ENCODE data around the gene TNPO2. TPM values are rescaled to one million over a fixed set of nuclear protein-coding genes. Genes with fewer than 3 reads are reported as not detected.

TNPO2 gene
- total RNA-seq: 10 to 100 TPM; 33.8 to 53.6 TPM
- long read RNA-seq, partial matches to known transcripts: 1 of 8 reads
- long read RNA-seq, other reads (novel, unspliced or antisense): 7 of 8 reads

- intact Hi-C loops (cut with DNase I): no loop called here
- peak; percentile 68 for DNase-seq
- peak; percentile 21 to 61 for ATAC-seq
Observed at GRCh38 chr19:12723641-12724426, at the start of gene TNPO2. TSS of gene TNPO2 (minus strand) at chr19:12723932. CDS start at chr19:12720977, 2,955 bp downstream.

GRCh38 chr19:12772323-12772722 is 48.6 kb upstream of the TNPO2 start:
- intact Hi-C loops (cut with DNase I): no loop called here
- DNase-seq (no peak), ATAC-seq (peak in 1 of 2 donors; percentile 27)

GRCh38 chr19:12770922-12771321 is 47.2 kb upstream of the TNPO2 start:
- intact Hi-C loops (cut with DNase I): no loop called here
- DNase-seq (no peak), ATAC-seq (no peak)

GRCh38 chr19:12769689-12770088 is 46.0 kb upstream of the TNPO2 start:
- ATAC-seq: peak in 1 of 2 donors; percentile 21
- no peak for DNase-seq
- intact Hi-C loops (cut with DNase I): loop anchor here (5.0 kb wide), 2 partner anchors 33 to 73 kb away; partner anchors contain the start of genes PRDX2 (in 2 of the 2) and THSD8 (in 2 of the 2)

GRCh38 chr19:12767666-12768065 is 43.9 kb upstream of the TNPO2 start:
- intact Hi-C loops (cut with DNase I): loop anchor here (5.0 kb wide), 2 partner anchors 35 to 75 kb away; partner anchors contain the start of genes PRDX2 (in 2 of the 2) and THSD8 (in 2 of the 2)
- ATAC-seq (no peak), DNase-seq (no peak)

- ATAC-seq (no peak), DNase-seq (no peak)
- intact Hi-C loops (cut with DNase I): loop anchor here (5.0 kb wide), 2 partner anchors 35 to 75 kb away; partner anchors contain the start of genes PRDX2 (in 2 of the 2) and THSD8 (in 2 of the 2)
Observed at GRCh38 chr19:12767150-12767549, 43.4 kb upstream of the TNPO2 start.

GRCh38 chr19:12766051-12766521 is 42.4 kb upstream of the TNPO2 start:
- DNase-seq: peak; percentile 84
- peak; percentile 77 to 94 for ATAC-seq
- intact Hi-C loops (cut with DNase I): loop anchor here (5.0 kb wide), 2 partner anchors 36 to 76 kb away; partner anchors contain the start of genes PRDX2 (in 2 of the 2) and THSD8 (in 2 of the 2)

GRCh38 chr19:12764698-12765097 is 41.0 kb upstream of the TNPO2 start:
- DNase-seq (no peak), ATAC-seq (no peak)

GRCh38 chr19:12763100-12763499 is 39.4 kb upstream of the TNPO2 start:
- ATAC-seq (peak in 1 of 2 donors; percentile 69), DNase-seq (no peak)
- intact Hi-C loops (cut with DNase I): no loop called here

More at GRCh38 chr19:12764698-12765097, 41.0 kb upstream of the TNPO2 start:
- intact Hi-C loops (cut with DNase I): loop anchor here (2.0 to 5.0 kb wide), 3 partner anchors 38 to 82 kb away; partner anchors contain the start of genes PRDX2 (in 2 of the 2) and THSD8 (in 2 of the 2)

GRCh38 chr19:12759686-12760085 is 36.0 kb upstream of the TNPO2 start:
- intact Hi-C loops (cut with DNase I): no loop called here
- ATAC-seq: no peak
- no peak for DNase-seq

GRCh38 chr19:12757544-12758274 is 34.0 kb upstream of the TNPO2 start:
- ATAC-seq (peak; percentile 87 to 89), DNase-seq (peak; percentile 79)
- intact Hi-C loops (cut with DNase I): no loop called here

- DNase-seq (no peak), ATAC-seq (no peak)
- intact Hi-C loops (cut with DNase I): no loop called here
Observed at GRCh38 chr19:12756150-12756883, 32.6 kb upstream of the TNPO2 start.

GRCh38 chr19:12754465-12755196 is 30.9 kb upstream of the TNPO2 start:
- intact Hi-C loops (cut with DNase I): no loop called here
- DNase-seq: no peak
- no peak for ATAC-seq

- intact Hi-C loops (cut with DNase I): no loop called here
- ATAC-seq (no peak), DNase-seq (no peak)
Observed at GRCh38 chr19:12752056-12752781, 28.5 kb upstream of the TNPO2 start.

GRCh38 chr19:12751635-12752034 is 27.9 kb upstream of the TNPO2 start, which contains the start of gene BEST2:
TSS of gene BEST2 (plus strand) at chr19:12751791. CDS start at chr19:12752593, 802 bp downstream.
- intact Hi-C loops (cut with DNase I): no loop called here
- DNase-seq (no peak), ATAC-seq (no peak)

- intact Hi-C loops (cut with DNase I): no loop called here
- no peak for DNase-seq
- ATAC-seq: no peak
Observed at GRCh38 chr19:12750851-12751250, 27.1 kb upstream of the TNPO2 start.

GRCh38 chr19:12749938-12750521 is 26.3 kb upstream of the TNPO2 start:
- DNase-seq (no peak), ATAC-seq (no peak)
- intact Hi-C loops (cut with DNase I): no loop called here
